WTC11 (cell line): ENCODE data around the gene TMEM18. TPM values are rescaled to one million over a fixed set of nuclear protein-coding genes. Genes with fewer than 3 reads are reported as not detected.

Source experiments
- ATAC-seq: fragments of 200-7000 bp; cut with Tn5 transposase; 2 replicates; pipeline ENCODE4 v1.10.0; 2021; ENCODE audit warnings: mild to moderate bottlenecking, moderate library complexity
- CTCF ChIA-PET: fragments of 300-600 bp; sonication (Branson Sonifier 250); formaldehyde crosslinking; loops from one replicate; lab custom pipeline; 2021; ENCODE audit warnings: antibody characterized with exemption; lab: Charles Lee
- POLR2A ChIA-PET: fragments of 350-600 bp; sonication (Branson Sonifier 250); formaldehyde crosslinking; loops from one replicate; lab custom pipeline; 2021; ENCODE audit warnings: antibody characterized with exemption; lab: Charles Lee
- DNase-seq: peaks from one replicate; pipeline ENCODE4 v3.0.0; 2021; ENCODE audit warnings: low spot score
- H3K27ac Mint-ChIP-seq: 2 replicates; pipeline ENCODE4 v1.8.0; 2021; ENCODE audit warnings: mixed read lengths
- H3K27me3 Mint-ChIP-seq: 2 replicates; pipeline ENCODE4 v1.8.0; 2021; ENCODE audit warnings: low read depth, mild to moderate bottlenecking, moderate library complexity, mixed read lengths
- H3K36me3 Mint-ChIP-seq: 2 replicates; pipeline ENCODE4 v1.8.0; 2021; ENCODE audit warnings: mixed read lengths
- H3K4me1 Mint-ChIP-seq: 2 replicates; pipeline ENCODE4 v1.8.0; 2022; ENCODE audit warnings: mixed read lengths
- H3K4me3 Mint-ChIP-seq: 2 replicates; pipeline ENCODE4 v1.8.0; 2021; ENCODE audit warnings: mild to moderate bottlenecking, moderate library complexity, mixed read lengths
- H3K9me3 Mint-ChIP-seq: 2 replicates; pipeline ENCODE4 v1.8.0; 2021; ENCODE audit warnings: mixed read lengths
- ATF2 ChIP-seq: sonication (generic); formaldehyde crosslinking; IDR thresholded peaks from 2 replicates; pipeline ENCODE4 v1.8.1; 2022; ENCODE audit warnings: low read depth, missing genetic modification reagents, borderline replicate concordance
- CREB1 ChIP-seq: sonication (generic); formaldehyde crosslinking; IDR thresholded peaks from 2 replicates; pipeline ENCODE4 v1.8.0; 2023; ENCODE audit warnings: mild to moderate bottlenecking, missing genetic modification reagents
- CTCF ChIP-seq: fragments of 200-600 bp; IDR thresholded peaks from 2 replicates; pipeline ENCODE4 v1.8.0; 2022; ENCODE audit warnings: antibody characterized with exemption
- FOXJ3 ChIP-seq: sonication (generic); formaldehyde crosslinking; IDR thresholded peaks from 2 replicates; pipeline ENCODE4 v1.9.0; 2021; ENCODE audit warnings: missing genetic modification reagents, mild to moderate bottlenecking, borderline replicate concordance
- JAZF1 ChIP-seq: fragments of 250-450 bp; sonication (Bioruptor Pico); IDR thresholded peaks from 2 replicates; pipeline ENCODE4 v1.9.0; 2021; ENCODE audit warnings: moderate library complexity, mild to moderate bottlenecking, inconsistent platforms
- JUN ChIP-seq: sonication (generic); formaldehyde crosslinking; IDR thresholded peaks from 2 replicates; pipeline ENCODE4 v1.8.0; 2023; ENCODE audit warnings: mild to moderate bottlenecking, missing genetic modification reagents
- KAT7 ChIP-seq: sonication (generic); formaldehyde crosslinking; IDR thresholded peaks from 2 replicates; pipeline ENCODE4 v1.8.1; 2023; ENCODE audit warnings: missing genetic modification reagents, mild to moderate bottlenecking, borderline replicate concordance
- NFYB ChIP-seq: sonication (generic); formaldehyde crosslinking; conservative IDR thresholded peaks from 2 replicates; pipeline ENCODE4 v1.8.0; 2022; ENCODE audit warnings: low read depth, missing genetic modification reagents
- PRRX2 ChIP-seq: fragments of 250-450 bp; sonication (Bioruptor Pico); IDR thresholded peaks from 2 replicates; pipeline ENCODE4 v1.8.0; 2021; ENCODE audit warnings: mild to moderate bottlenecking
- RORB ChIP-seq: fragments of 250-450 bp; sonication (Bioruptor Pico); IDR thresholded peaks from 2 replicates; pipeline ENCODE4 v1.9.0; 2021; ENCODE audit warnings: mild to moderate bottlenecking
- SMAD3 ChIP-seq: sonication (generic); formaldehyde crosslinking; IDR thresholded peaks from 2 replicates; pipeline ENCODE4 v1.8.0; 2022; ENCODE audit warnings: missing genetic modification reagents, mild to moderate bottlenecking, borderline replicate concordance
- SMAD4 ChIP-seq: sonication (generic); formaldehyde crosslinking; IDR thresholded peaks from 2 replicates; pipeline ENCODE4 v1.8.0; 2022; ENCODE audit warnings: mild to moderate bottlenecking, missing genetic modification reagents
- SOX15 ChIP-seq: fragments of 250-450 bp; sonication (Bioruptor Pico); IDR thresholded peaks from 2 replicates; pipeline ENCODE4 v1.9.0; 2021; ENCODE audit warnings: mild to moderate bottlenecking
- ZNF232 ChIP-seq: sonication (generic); formaldehyde crosslinking; IDR thresholded peaks from 2 replicates; pipeline ENCODE4 v1.8.0; 2022; ENCODE audit warnings: mild to moderate bottlenecking, missing genetic modification reagents
- ZNF416 ChIP-seq: fragments of 250-450 bp; sonication (Bioruptor Pico); IDR thresholded peaks from 2 replicates; pipeline ENCODE4 v1.9.0; 2021; ENCODE audit warnings: mild to moderate bottlenecking, inconsistent platforms
- total RNA-seq: library from RNA; stranded (reverse); gene quantifications from 3 replicates; pipeline ENCODE4 v1.2.3, GENCODE V29; 2021
- TF ChIP-seq, protein P1 (sequence below): sonication (generic); formaldehyde crosslinking; IDR thresholded peaks from 2 replicates; pipeline ENCODE4 v1.8.1; 2023; ENCODE audit warnings: mild to moderate bottlenecking, missing genetic modification reagents
- TF ChIP-seq, protein P2 (sequence below): sonication (generic); formaldehyde crosslinking; IDR thresholded peaks from 2 replicates; pipeline ENCODE4 v1.8.1; 2023; ENCODE audit warnings: mild to moderate bottlenecking, missing genetic modification reagents, borderline replicate concordance
- TF ChIP-seq, protein P3 (sequence below): sonication (generic); formaldehyde crosslinking; IDR thresholded peaks from 2 replicates; pipeline ENCODE4 v1.8.0; 2023; ENCODE audit warnings: mild to moderate bottlenecking, missing genetic modification reagents
- TF ChIP-seq, protein P4 (sequence below): sonication (generic); formaldehyde crosslinking; IDR thresholded peaks from 2 replicates; pipeline ENCODE4 v1.8.1; 2022; ENCODE audit warnings: mild to moderate bottlenecking, moderate library complexity, missing genetic modification reagents
- TF ChIP-seq, protein P5 (sequence below): sonication (generic); formaldehyde crosslinking; IDR thresholded peaks from 2 replicates; pipeline ENCODE4 v1.8.0; 2022; ENCODE audit warnings: mild to moderate bottlenecking, missing genetic modification reagents

TMEM18 gene
- total RNA-seq, 1 experiment from 2014 or later: 24.0 TPM

GRCh38 chr2:671787-672605 lies 5.2 kb downstream of the TMEM18 start:
- peaks cover 40% of the 10 kb centered on the region for H3K36me3 Mint-ChIP-seq
- POLR2A ChIA-PET: no interaction called here
- H3K27ac Mint-ChIP-seq: no peak overlapping the region
- DNase-seq: no peak
- H3K27me3 Mint-ChIP-seq: no peaks in the 10 kb centered on the region
- no peak for ATAC-seq
- TF ChIP-seq, protein P1, sequence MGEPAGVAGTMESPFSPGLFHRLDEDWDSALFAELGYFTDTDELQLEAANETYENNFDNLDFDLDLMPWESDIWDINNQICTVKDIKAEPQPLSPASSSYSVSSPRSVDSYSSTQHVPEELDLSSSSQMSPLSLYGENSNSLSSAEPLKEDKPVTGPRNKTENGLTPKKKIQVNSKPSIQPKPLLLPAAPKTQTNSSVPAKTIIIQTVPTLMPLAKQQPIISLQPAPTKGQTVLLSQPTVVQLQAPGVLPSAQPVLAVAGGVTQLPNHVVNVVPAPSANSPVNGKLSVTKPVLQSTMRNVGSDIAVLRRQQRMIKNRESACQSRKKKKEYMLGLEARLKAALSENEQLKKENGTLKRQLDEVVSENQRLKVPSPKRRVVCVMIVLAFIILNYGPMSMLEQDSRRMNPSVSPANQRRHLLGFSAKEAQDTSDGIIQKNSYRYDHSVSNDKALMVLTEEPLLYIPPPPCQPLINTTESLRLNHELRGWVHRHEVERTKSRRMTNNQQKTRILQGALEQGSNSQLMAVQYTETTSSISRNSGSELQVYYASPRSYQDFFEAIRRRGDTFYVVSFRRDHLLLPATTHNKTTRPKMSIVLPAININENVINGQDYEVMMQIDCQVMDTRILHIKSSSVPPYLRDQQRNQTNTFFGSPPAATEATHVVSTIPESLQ (CRISPR knock-in tag): no peak
- TF ChIP-seq ATF2 (CRISPR knock-in tag) (no peak), ZNF416 (CRISPR knock-in tag) (no peak), NFYB (CRISPR knock-in tag) (no peak), SOX15 (CRISPR knock-in tag) (no peak), KAT7 (no peak), SMAD4 (CRISPR knock-in tag) (no peak), ZNF232 (CRISPR knock-in tag) (no peak), FOXJ3 (no peak), CREB1 (CRISPR knock-in tag) (no peak), CTCF (no peak), PRRX2 (CRISPR knock-in tag) (no peak), JAZF1 (no peak), RORB (no peak), SMAD3 (no peak), JUN (CRISPR knock-in tag) (no peak)
- TF ChIP-seq, protein P2, sequence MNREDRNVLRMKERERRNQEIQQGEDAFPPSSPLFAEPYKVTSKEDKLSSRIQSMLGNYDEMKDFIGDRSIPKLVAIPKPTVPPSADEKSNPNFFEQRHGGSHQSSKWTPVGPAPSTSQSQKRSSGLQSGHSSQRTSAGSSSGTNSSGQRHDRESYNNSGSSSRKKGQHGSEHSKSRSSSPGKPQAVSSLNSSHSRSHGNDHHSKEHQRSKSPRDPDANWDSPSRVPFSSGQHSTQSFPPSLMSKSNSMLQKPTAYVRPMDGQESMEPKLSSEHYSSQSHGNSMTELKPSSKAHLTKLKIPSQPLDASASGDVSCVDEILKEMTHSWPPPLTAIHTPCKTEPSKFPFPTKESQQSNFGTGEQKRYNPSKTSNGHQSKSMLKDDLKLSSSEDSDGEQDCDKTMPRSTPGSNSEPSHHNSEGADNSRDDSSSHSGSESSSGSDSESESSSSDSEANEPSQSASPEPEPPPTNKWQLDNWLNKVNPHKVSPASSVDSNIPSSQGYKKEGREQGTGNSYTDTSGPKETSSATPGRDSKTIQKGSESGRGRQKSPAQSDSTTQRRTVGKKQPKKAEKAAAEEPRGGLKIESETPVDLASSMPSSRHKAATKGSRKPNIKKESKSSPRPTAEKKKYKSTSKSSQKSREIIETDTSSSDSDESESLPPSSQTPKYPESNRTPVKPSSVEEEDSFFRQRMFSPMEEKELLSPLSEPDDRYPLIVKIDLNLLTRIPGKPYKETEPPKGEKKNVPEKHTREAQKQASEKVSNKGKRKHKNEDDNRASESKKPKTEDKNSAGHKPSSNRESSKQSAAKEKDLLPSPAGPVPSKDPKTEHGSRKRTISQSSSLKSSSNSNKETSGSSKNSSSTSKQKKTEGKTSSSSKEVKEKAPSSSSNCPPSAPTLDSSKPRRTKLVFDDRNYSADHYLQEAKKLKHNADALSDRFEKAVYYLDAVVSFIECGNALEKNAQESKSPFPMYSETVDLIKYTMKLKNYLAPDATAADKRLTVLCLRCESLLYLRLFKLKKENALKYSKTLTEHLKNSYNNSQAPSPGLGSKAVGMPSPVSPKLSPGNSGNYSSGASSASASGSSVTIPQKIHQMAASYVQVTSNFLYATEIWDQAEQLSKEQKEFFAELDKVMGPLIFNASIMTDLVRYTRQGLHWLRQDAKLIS (CRISPR knock-in tag): no peak
- TF ChIP-seq, protein P3, sequence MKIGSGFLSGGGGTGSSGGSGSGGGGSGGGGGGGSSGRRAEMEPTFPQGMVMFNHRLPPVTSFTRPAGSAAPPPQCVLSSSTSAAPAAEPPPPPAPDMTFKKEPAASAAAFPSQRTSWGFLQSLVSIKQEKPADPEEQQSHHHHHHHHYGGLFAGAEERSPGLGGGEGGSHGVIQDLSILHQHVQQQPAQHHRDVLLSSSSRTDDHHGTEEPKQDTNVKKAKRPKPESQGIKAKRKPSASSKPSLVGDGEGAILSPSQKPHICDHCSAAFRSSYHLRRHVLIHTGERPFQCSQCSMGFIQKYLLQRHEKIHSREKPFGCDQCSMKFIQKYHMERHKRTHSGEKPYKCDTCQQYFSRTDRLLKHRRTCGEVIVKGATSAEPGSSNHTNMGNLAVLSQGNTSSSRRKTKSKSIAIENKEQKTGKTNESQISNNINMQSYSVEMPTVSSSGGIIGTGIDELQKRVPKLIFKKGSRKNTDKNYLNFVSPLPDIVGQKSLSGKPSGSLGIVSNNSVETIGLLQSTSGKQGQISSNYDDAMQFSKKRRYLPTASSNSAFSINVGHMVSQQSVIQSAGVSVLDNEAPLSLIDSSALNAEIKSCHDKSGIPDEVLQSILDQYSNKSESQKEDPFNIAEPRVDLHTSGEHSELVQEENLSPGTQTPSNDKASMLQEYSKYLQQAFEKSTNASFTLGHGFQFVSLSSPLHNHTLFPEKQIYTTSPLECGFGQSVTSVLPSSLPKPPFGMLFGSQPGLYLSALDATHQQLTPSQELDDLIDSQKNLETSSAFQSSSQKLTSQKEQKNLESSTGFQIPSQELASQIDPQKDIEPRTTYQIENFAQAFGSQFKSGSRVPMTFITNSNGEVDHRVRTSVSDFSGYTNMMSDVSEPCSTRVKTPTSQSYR (CRISPR knock-in tag): no peak
- TF ChIP-seq, protein P4, sequence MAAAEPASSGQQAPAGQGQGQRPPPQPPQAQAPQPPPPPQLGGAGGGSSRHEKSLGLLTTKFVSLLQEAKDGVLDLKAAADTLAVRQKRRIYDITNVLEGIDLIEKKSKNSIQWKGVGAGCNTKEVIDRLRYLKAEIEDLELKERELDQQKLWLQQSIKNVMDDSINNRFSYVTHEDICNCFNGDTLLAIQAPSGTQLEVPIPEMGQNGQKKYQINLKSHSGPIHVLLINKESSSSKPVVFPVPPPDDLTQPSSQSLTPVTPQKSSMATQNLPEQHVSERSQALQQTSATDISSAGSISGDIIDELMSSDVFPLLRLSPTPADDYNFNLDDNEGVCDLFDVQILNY (CRISPR knock-in tag): no peak
- TF ChIP-seq, protein P5, sequence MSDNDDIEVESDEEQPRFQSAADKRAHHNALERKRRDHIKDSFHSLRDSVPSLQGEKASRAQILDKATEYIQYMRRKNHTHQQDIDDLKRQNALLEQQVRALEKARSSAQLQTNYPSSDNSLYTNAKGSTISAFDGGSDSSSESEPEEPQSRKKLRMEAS: no peak
- no peak overlapping the region for H3K4me3 Mint-ChIP-seq
- H3K9me3 Mint-ChIP-seq: no peaks in the 10 kb centered on the region
- peaks cover 31% of the 10 kb centered on the region for H3K4me1 Mint-ChIP-seq
- CTCF ChIA-PET: no interaction called here
